ENCODE data around the gene HCN4. TPM values are rescaled to one million over a fixed set of nuclear protein-coding genes. Genes with fewer than 3 reads are reported as not detected.
A peak's percentile ranks its signal among the peaks of the same experiment; 100 is the strongest.
"Not testable (repeated sequence)": the region's sequence is repeated elsewhere in the genome, so short reads cannot be mapped to it uniquely, and the experiment has no call there.

HCN4 gene
- not detected in 2 replicates for total RNA-seq (ENCODE audit: low replicate concordance)

DNA sequence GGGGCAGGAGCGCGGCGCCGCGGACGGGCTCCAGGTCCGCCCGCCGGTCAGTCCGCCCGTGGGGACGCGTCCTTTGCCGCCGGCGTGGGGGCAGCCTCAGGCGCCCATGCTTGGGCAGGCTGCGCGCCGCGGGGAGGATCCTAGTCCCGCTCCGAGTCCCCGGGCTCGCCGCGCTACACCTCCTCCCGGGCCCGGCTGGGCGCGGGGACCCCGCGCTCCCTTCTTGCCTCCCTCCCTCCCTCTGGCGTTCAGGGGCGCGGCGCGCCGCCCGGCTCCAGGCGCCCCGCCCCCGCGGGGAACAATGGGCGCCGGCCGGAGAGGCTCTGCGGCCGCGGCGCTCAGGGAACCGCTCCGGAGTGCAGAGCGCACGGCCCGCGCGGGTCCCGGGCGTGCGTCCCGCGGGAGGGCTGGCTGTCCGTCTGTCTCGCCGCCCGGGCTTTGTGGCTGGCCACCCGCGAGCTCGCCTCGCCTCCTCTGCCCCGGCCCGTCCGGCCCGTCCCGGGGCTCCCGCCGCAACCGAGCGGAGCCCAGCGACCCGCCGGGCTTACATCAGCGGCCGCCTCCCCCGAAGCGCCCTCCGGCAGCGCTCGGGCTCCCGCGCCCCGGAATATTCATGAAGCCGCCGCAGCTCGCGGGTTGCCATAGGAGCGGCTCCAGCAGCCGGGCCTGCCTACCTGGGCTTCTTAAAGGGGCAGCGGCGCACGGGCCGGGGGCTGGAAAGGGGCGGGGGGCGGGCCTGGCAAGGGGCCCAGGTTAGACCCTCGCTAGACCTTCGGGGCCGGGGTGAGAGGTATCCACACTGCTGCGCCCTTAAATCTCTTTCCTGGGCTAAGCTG lies at the start of gene HCN4:
HCN4 (minus strand) TSS at position 658 of the 836 bp plus-strand sequence. CDS start 688 bp downstream, outside the sequence.
- TF ChIP-seq, protein P1, sequence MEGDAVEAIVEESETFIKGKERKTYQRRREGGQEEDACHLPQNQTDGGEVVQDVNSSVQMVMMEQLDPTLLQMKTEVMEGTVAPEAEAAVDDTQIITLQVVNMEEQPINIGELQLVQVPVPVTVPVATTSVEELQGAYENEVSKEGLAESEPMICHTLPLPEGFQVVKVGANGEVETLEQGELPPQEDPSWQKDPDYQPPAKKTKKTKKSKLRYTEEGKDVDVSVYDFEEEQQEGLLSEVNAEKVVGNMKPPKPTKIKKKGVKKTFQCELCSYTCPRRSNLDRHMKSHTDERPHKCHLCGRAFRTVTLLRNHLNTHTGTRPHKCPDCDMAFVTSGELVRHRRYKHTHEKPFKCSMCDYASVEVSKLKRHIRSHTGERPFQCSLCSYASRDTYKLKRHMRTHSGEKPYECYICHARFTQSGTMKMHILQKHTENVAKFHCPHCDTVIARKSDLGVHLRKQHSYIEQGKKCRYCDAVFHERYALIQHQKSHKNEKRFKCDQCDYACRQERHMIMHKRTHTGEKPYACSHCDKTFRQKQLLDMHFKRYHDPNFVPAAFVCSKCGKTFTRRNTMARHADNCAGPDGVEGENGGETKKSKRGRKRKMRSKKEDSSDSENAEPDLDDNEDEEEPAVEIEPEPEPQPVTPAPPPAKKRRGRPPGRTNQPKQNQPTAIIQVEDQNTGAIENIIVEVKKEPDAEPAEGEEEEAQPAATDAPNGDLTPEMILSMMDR (IDR thresholded peaks at IDR 0.05; ENCODE audit: insufficient read depth, low read length): no peak
- DNase-seq (ENCODE audit: low read depth): no peak
- H3K4me3 ChIP-seq (ENCODE audit: low read depth, low read length): no peak within 1 kb of the TSS

DNA sequence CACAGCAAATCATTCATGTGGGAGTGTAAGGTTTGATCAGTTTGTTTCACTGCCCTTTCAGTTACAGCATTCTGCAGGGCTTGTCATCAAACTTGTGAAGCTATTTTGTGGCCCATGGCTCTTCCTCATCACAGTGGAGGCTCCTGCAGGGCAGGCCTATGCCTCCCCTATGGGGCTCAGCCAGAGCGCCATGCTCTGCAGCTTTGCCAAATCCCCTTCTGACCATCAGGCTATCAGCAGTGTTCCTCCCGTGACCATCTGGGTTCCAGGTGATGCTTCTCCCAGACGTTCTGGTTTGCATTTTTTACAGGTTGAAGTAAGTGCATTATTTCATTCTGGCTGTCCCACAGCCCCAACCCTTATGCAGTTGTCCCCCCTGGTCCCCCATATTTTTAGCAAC lies 46.1 kb upstream of the HCN4 start:
- DNase-seq (ENCODE audit: low read depth): no peak

GRCh38 chr15:73403171-73403570 lies 34.4 kb upstream of the HCN4 start:
- TF ChIP-seq, protein P1 (IDR thresholded peaks at IDR 0.05; ENCODE audit: insufficient read depth, low read length): no peak
- DNase-seq (ENCODE audit: low read depth): peak; percentile 2

More for the DNA sequence above, 46.1 kb upstream of the HCN4 start:
- TF ChIP-seq, protein P1 (IDR thresholded peaks at IDR 0.05; ENCODE audit: insufficient read depth, low read length): no peak
- no peak overlapping the region for H3K4me3 ChIP-seq (ENCODE audit: low read depth, low read length)

GRCh38 chr15:73400222-73400621 lies 31.5 kb upstream of the HCN4 start:
- peak; percentile 2 for DNase-seq (ENCODE audit: low read depth)
- not testable (repeated sequence) for H3K4me3 ChIP-seq (ENCODE audit: low read depth, low read length)

More at GRCh38 chr15:73403171-73403570, 34.4 kb upstream of the HCN4 start:
- H3K4me3 ChIP-seq (ENCODE audit: low read depth, low read length): no peak overlapping the region

- TF ChIP-seq, protein P1 (IDR thresholded peaks at IDR 0.05; ENCODE audit: insufficient read depth, low read length): no peak
- H3K4me3 ChIP-seq (ENCODE audit: low read depth, low read length): no peak overlapping the region
- no peak for DNase-seq (ENCODE audit: low read depth)
These were observed 30.1 kb upstream of the HCN4 start for GRCh38 chr15:73398861-73399260.

GRCh38 chr15:73397461-73397860 lies 28.7 kb upstream of the HCN4 start:
- TF ChIP-seq, protein P1 (IDR thresholded peaks at IDR 0.05; ENCODE audit: insufficient read depth, low read length): no peak
- no peak for DNase-seq (ENCODE audit: low read depth)
- H3K4me3 ChIP-seq (ENCODE audit: low read depth, low read length): no peak overlapping the region

DNA sequence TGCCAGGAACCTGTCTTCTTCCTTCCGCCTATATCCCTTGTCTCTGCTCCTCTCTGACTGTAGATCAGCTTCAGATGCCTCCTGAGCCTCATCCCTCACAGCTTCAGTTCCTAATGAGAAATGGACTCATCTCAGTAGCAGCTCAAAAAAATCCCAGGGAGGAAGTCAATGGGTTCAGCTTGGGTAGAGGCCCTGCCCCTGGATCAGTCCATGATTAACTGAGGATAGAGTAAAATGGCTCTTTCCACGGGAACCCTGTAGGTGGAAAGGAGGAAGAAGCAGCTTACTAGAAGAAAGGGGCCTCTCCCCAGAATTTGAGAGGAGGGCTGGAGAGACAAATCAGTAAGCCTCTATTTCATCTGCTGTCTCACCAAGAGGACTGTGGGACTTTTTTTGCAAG lies 26.9 kb upstream of the HCN4 start:
- TF ChIP-seq, protein P1 (IDR thresholded peaks at IDR 0.05; ENCODE audit: insufficient read depth, low read length): no peak
- no peak for DNase-seq (ENCODE audit: low read depth)
- H3K4me3 ChIP-seq (ENCODE audit: low read depth, low read length): no peak overlapping the region
